NCI-H748 (cell line): Measurements from ENCODE around the gene SLC12A1.

Experiments
- DNase-seq: peaks from one replicate; lab custom pipeline; 2025; ENCODE audit not compliant: unreplicated experiment; lab: John Stamatoyannopoulos, UW

Gene SLC12A1

DNA sequence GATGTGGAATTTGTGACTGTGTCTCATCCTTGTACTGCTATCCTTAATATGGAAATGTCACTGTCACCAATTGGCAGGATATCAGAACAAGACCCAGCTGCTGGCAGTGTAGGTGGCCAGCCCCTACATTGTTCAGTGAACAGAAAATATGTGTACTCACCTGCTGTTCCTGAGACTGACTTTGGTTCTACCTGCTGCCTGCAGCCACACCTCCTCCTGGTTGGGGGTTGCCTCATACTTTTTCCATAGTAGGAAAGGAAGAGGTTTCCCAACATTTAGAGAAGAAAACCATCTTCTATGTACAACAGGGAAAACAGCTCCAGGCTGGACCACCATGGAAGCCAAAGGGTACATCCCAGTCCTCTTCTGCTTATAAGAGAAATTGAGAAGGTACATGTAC lies 35.9 kb downstream of the SLC12A1 start:
- DNase-seq: peak; percentile 72

DNA sequence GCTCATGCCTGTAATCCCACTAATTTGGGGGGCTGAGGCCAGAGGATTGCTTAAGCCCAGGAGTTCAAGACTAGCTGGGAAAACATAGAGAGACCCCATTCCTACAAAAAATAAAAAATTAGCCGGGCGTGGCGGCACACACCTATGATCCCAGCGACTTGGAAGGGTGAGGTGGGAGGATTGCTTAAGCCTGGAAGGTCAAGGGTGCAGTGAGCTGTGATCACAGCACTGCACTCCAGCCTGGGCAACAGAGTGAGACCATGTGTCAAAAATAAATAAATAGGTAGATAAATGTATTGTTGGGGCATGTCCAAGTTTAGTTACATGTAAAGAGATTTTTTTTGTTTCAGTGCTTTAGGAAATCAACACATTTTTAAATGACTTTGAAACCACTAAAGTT lies 36.4 kb downstream of the SLC12A1 start:
- no peak for DNase-seq

DNA sequence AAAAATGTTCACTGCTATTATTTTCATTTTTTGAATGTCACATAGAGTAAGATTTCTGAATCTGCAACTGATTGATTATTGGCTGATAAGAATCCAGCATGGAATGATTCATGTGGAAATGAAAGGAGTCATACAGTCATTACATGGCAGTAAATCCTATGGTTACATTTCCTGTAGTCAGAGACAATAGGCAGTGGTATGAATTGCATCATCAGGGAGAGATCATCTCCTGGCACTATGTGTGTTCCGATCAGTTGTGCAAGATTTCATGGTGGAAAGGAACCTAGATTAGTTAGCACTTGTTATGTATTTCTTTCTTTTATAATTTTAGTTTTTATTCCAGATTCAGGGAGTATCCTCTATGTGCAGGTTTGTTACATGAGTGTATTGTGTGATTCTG lies 38.8 kb downstream of the SLC12A1 start:
- no peak for DNase-seq

DNA sequence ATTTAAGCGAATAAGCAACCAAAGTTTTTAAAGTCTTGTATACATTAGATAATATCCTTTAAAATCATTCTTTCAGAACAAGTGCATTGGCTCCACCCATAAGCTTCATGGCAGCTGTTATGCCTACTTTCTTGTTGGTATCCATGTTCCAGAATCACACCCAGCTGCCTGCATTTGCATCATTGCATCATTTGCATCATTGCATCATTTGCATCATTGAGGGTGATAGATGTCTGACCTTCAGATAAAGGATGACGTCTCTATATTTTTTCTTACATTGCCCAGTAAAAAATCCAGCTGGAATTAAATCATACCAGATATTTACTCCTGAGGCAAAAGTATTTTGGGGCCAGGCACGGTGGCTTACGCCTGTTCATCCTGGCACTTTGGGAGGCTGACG lies 42.3 kb downstream of the SLC12A1 start:
- DNase-seq: no peak

DNA sequence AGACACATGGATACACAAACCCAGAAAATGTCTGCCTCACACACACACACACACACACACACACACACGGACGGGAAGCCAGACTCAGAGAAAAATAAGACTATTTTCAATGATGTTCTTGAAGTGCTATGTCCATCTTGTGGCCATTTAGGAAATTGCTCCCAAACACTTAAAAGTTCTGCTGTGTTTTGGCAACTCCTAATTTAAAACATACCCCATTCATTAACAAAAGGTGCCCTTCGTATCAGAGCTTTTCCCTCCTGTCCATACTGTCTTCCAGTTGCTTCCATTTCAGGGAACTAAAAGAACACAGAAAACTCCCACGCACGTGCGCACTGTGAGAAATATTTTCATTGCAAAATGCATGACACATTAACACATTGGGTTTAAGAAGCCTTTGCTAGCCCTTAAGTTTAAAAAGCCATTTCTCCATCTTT lies 44.6 kb downstream of the SLC12A1 start:
- DNase-seq: peak; percentile 73

DNA sequence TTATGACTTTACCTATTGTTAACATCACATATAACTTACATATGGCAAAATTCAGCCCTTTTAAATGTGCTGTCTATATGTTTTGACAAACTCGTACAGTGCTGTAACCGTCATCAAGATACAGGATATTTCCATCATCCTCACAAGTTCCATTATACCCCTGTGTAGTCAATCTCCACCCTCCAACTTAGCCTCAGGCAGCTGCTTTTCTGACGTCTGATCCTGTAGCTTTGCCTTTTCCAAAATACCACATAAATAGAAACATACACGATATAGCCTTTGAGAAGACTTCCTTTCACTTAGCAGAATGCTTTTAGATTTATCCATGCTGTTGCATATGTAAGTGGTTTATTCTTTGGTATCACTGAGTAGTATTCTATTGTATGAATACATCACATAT lies 47.1 kb downstream of the SLC12A1 start:
- DNase-seq: no peak

DNA sequence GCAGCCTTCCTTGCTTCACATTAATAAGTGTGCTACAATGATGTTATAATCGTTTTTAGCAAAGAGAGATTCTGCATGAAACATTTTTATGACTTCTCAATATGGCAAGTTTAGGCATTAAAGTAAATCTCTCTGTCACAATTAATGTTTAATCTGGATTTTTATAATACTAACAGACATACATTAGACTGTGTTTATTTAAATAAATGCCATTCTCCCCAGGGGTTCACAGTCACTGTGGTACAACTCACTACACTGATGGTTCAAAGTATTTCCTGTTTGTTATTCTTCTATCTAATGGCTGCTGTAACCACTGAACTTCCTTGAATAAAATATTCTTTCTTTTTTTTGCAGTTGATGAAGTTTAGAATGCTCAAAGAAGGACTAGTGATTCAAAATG lies 59.0 kb downstream of the SLC12A1 start:
- DNase-seq: no peak

DNA sequence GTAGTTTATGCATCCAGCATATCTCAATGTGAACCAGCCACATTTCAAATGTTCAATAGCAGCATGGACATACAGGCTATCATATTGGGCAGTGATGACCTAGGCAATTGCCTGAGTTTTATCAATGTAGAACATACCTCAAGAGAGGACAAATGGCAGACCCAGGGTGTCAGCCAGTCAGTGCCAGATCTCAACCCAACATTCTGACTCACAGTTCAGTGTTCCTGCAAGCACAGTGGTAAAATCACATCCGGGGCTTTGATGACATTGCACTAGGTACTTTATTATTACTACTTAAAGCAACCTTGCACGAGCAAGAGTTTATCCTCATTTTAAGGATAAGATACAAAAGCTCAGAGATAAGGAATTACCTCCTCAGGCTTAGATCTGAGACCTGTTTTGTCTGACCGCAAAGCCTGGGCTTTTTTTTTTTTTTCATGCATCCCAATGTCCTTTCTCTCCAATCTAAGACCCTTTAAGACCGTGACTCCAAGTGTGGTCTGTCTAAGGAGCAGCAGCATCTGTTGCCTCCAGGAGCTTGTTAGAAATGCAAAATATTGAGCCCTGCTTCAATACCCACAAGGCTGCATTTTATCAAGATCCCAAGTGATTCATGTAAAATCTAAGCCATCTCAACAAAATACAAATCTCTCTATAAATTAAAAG lies 60.1 kb downstream of the SLC12A1 start:
- no peak for DNase-seq

DNA sequence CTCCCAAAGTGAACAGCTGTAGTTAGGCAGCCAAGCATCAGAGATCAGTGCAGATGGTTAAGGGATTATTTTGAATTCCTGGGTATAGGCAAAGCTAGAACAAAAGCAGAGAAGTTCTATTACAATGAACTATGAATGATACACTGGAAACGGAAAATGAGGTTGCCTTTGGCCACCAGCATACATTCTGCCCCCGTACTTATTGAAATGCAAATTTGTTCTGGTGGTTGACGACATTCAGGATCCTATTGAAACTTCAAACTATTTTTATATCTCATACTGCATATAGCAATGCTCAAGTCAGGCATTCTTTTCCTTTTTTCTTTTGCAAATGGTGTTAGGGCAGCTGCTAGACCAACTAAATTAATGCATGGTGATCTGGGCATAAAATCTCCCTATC lies 61.7 kb downstream of the SLC12A1 start:
- no peak for DNase-seq

DNA sequence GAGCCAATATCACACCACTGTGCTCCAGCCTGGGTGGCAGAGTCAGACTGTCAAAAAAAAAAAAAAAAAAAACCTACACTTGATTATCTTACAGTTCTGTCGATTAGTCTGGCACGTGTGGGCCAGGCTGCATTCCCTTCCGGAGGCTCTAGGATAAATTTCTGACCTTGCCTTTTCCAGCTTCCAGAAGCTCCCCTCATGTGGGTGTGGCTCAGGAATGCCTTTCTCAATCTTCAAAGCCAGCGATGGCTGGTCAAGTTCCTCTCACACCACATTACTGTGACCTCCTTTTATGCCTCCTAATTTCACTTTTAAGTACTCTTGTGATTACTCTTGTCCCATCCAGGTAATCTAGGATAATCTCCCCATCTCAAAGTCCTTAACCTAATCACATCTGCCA lies 66.9 kb downstream of the SLC12A1 start:
- DNase-seq: no peak

DNA sequence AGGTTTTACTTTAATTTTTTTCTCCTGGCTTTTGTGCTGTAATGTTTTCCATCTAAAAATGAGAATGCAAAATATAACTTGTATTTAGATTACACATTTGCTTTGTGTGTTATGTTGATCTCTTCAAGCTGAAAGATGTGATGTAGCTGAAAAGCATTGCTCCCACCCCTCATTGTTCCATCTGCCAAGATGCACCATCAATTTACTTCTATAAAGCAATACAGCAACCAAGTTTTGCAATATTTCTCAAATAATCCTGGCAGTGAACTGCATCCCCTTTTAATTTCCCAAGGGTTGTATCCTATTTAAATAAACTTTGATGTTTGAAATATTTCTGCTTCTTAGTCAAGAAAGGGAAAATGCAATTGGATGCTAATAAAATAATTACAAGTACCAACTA lies 72.6 kb downstream of the SLC12A1 start:
- DNase-seq: no peak

DNA sequence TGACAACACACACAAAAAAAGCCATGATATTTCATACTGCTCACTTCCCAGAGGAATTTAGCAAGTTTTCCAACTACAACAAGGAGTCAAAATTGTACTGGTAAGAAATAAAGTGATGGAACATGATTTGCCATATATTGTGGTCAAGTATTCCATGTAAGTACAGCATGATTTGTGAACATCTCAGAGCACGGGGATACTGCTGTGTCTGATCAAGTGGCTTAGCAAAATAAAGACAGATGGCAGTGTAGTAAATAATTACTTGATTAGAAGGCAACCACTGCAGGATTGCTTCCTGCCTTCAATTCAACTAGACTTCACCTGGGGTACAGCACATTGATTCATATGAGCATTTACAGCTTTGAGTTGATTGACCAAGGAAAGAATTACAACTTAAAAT lies 73.5 kb downstream of the SLC12A1 start:
- DNase-seq: peak; percentile 28

DNA sequence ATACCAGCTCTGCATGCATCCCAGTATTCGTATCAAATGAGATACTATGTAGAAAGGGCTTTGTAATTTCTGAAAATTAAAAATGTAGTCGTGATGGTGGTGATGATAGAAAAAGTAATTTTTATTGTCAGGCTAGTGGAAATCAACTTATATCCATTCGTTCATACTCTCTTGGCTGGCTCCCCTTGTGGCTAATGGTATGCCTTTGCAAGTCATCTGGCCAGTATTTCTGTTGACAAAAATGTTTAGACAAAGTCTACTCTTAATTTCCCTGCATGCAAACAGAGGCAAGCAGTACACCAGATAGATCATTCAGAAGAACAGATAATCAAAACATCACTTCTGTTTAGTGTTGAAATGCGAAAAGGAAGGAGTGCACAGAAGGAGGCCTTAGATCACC lies 75.6 kb downstream of the SLC12A1 start:
- no peak for DNase-seq

DNA sequence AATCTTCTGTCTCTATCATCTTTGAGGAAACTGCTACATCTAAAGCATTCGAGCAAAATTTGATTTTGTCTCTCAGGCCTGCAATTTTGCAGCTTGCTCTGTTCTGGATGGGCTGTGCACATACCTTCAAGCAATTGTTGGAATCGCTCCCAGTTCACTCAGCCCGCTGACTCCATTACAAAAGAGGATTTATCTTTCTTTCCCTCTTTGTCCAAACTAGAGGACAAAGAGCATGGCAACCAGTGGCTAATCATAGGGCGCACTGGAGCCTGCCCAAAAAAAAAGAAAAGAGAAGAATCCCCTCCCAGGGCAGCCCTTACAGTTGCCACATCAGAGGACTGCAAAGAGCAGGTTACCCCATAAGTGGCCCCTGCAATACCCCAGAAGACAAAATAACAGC lies 76.1 kb downstream of the SLC12A1 start:
- DNase-seq: no peak

DNA sequence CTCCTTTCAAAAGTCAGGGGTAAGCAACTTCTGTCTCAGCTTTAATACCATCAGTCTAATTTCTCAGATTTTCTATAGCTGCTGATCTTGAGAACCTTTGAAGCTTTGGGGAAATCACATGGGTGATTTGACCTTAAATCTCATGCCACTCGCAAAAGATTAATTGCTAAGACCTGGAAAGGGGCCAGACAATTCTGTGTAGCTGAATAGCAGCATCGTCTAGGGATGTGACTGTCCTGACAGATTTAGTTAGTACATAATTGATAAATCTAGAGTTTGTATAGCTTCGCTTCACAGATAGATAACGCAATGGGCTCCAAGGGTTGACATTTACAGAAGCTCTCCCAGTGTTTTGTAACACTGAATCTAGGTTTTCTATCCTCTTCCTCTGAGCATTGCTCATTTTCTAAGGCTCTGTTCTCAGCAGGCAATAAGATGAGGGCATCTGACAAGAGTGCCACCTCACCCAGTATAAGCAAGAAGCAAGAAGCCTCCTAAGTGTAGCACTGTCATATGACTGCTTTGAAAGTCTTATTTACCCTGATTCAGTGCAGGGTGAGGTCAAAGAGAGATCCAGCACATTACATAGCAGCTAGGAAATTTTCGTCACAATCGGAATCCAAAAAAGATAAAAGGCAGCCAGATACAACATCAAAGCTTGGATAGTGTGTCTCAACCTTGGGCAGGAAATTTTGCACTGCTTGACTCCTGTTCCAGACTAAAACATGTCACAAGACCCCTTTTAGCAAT lies 77.5 kb downstream of the SLC12A1 start:
- no peak for DNase-seq

DNA sequence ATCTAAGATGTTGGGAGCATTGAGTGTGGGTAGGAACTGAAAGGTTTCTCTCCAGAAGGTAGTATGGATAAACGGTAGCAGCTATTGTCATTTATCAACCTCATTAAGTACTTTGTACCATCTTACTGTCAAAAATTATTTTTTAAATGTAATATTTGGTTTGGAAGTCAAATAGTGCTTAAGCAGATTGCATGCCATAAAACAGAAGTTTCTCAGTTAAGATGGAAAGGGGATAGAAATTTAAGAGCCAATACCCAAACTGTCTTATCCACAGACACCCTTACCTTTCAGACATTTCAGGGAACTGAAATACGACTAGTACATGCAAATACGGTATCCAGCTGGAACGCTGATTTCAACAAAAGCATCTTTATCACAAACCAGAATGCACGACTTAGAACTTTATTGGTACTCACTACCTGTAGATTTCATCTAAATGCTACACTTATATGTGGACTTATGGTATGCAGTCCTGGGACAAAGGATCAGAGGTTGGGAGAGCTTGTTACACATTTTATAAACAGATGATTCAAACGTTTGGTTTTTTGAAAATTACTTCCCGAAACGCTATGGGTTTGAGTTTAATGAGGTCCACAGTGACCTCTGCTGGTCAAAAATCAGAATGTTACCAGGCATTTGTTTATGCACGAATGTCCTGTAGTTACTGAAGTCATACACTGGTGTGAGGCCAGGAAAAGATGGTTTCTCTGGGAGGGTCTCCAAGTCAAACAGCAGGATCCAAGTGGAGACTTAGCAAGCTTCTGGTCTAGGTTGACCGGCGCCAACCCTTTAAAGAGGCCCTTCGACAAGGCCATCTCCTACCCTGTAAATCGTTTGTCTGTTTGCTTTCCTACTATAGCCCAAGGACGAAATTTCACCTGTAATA lies 79.5 kb downstream of the SLC12A1 start:
- peak; percentile 76 for DNase-seq

DNA sequence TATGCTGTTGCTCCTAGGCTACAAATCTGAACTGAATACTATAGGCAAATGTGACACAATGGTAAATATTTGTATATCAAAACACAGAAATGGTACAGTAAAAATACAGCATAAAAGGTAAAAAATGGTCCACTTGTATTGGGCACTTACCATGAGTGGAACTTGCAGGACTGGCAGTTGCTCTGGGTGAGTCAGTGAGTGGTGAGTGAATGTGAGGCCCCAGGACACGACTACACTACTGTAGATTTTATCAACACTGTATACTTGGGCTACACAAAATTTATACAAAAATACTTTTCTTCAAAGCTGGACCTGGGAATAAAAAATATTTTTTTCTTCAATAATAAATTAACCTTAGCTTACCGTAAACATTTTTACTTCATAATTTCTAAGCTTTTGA lies 83.5 kb downstream of the SLC12A1 start:
- no peak for DNase-seq

DNA sequence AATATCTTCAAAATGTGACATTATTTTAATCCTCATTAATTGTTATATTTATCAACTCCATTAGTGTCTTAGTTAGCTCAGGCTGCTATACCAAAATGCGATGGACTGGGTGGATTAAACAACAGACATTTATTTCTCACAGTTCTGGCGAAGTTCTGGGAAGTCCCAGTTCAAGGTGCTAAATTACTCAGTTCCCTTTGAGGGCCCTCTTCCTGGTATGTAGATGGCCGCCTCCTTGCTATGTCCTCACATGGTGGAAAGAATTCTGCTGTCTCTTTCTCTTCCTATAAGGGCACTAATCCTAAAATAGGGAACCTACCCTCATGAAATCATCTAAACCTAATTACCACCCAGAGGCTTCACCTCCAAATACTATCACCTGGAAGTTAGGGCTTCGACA lies 86.4 kb downstream of the SLC12A1 start:
- DNase-seq: no peak

DNA sequence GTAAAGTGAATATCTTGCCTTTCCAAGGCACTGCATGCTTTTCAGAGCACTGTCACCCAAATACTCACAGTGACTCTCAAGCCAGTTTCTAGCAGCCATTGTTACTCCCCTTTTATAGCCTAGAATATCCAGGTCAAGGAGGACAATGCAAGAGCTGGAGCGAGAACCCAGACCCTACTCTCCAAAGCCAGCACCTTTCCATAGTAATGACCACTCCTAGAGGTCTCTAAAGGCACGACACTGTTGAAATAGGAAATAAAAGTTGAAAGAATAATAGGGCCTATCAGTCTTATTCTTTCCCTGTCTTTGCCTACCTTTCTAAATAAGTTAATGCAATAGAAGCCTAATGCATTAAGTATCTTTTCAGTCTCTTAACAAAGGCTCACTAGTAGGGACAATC lies 91.6 kb downstream of the SLC12A1 start:
- DNase-seq: no peak

DNA sequence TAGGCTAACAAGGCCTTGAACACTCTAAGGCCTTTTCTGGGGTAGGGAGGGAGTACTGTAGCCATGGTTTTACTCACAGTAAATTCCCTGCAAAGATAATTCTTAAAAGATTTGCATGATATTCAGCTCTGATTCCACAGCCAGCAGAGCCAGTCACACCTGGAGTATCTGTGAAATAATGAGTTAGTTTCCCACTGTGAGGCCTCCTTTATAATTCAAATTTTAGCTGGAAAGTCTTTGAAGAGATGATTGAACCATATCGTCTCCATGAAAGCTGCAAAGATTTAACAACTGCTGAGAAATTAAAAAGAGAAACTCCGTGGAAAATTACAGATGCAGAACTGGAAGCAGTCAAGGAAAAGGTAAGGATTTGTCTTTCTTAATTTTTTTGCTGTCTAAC lies 92.8 kb downstream of the SLC12A1 start:
- peak; percentile 15 for DNase-seq

DNA sequence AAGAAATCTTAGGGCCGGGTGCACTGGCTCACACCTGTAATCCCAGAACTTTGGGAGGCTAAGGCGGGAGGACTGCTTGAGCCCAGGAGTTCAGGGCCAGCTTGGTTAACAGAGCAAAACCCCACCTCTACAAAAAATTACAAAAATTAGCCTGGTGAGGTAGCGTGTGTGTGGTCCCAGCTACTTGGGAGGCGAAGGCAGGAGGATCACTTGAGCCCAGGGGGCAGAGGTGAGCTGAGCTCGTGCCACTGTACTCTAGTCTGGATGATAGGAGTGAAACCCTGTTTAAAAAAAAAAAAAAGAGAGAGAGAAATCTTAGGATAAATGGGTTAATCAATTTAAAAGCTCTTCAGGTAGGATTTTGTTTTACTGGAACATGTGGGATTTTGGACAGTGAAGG lies 93.9 kb downstream of the SLC12A1 start:
- no peak for DNase-seq

DNA sequence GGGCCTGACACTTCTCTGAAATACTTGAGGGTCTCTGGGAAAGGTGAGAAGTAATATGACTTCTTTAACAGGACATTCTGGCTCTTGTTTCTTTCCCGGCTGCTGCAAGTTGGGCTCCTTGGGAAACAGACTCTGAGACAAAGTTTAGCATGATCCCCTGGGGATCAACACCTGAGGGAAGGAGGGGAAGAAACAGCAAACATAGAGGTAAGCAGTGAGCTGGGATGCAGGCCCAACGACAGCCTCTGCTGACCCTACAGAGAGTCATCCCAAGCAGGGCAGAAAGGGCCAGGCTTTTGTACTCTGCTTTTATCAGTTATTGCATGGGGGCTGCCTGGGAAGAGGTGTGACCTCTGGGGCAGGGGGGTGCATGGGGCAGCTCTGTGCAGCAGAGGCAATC lies 98.3 kb downstream of the SLC12A1 start:
- DNase-seq: no peak
